HG03280 (cell line): ENCODE results near the gene BAHCC1.

Source experiments
- ATAC-seq: cut with Tn5 transposase; IDR thresholded peaks from one replicate; pipeline ENCODE4 v1.9.1; 2021; ENCODE audit warnings: mild to moderate bottlenecking, moderate library complexity; ENCODE audit not compliant: unreplicated experiment

The BAHCC1 gene

DNA sequence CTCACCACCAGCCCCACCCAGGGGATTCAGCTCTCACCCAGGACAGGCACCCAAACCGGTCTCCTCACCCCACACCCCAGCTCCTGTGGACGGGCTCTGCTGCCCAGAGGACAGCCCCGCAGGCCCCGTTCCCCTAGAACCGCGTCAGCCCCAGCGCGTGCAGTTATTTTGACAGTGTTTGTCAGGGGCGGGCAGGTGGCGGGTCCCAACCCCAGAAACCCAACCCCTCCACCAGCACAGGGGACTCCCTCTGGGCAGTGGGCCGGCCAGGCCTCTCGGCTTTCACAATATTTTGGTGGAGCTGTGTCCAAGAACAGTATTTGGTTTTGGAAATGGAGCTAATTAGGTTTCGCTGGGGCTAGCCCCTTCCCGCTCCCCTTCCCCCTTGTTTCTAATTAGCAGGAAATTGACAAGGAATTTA lies 44.8 kb downstream of the BAHCC1 start:
- no peak for ATAC-seq

DNA sequence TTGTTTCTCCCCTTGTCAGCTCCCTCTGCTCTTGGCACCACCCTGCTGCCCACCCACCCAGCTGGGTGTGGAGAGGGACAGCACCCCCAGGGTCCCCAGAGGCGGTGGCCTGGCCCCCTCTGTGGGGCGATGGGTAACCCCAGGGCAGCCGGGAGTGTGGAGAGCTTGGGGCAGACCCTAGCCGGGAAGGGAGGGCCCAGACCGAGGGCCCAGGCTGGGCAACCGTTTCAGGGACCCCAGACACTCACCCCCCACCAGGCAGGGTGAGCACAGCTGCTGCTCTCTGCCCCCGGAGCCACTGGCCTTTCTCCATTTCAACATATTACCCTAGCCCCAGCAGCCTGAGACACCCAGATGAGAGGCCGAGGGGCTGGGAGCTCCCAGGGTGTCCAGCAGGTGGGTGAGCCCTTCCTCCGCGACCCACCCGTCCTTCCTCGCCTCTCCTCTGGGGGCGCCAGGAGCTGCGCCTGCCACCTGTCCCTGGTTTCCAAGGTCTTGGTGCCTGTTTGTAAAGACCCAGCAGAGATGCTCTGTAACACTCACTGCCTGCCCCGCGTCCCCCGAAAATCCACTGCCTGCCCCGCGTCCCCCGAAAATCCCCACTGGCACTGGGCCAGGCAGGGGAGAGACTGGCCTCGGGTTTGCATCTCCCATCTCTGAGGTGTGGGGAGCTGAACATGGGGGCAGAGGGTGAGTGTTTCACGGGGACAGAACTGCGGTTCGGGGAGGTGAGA lies 45.4 kb downstream of the BAHCC1 start:
- no peak for ATAC-seq

DNA sequence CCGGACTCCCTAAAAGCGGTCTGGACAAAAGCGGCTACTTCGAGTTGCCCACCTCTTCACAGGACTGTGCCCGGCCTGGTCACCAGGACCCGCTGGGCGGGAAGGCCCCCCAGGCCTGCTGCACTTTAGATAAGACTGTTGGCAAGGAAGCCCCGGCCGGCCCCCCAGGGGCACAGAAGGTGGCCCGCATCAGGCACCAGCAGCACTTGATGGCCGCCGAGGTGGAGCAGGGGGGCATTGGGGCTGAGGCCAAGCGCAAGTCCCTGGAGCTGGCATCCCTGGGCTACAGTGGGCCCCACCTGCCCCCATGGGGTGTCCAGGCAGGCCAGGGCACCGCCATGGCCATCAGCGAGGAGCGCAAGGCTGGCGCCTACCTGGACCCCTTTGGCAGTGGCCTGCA lies 47.5 kb downstream of the BAHCC1 start:
- ATAC-seq = no peak

DNA sequence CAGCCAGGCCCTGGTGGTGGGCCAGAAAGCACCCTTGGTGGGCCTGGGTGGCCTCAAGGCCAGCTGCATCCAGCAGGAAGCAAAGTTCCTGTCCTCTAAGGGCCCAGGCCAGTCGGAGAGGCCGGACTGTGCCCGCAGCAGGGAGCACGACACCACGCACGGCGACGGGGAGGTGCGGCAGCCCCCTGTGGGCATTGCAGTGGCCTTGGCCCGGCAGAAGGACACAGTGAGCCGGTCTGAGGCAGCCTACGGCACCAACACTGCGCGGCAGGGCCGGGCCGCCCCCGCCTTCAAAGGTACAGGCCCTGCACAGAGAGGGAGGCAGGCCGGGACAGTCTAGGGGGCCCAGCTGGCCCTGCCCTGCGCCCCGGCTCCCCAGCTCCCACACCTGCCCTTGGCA lies 48.0 kb downstream of the BAHCC1 start:
- ATAC-seq = no peak

DNA sequence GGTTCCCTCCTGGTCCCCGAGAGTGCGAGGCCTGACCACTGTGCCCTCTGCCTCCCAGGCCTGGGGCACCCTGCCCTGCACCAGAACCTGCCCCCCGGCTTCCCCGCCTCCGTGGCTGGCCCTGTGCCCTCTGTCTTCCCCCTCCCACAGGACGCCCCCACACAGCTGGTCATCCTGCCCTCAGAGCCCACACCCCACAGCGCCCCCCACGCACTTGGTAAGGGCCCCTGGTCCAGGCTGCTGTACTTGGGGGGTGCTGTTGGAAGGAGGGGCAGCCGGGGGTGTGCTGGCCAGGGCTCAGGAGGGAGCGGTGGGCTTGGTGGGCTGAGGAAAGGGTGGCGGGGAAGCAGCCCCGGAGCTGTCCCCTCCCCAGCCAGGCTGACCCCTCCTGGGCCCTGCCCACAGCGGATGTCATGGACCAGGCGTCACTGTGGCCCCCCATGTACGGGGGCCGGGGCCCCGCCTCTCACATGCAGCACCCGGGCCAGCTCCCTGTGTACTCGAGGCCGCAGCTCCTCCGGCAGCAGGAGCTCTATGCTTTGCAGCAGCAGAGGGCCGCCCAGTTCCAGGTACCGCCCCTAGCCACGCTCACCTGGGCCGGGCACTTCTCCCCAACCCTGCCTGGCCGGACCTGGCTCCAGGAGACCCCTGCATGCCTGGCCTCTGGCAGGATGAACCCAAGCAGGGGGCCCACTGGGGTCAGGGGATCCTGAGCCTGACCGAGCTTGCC lies 49.5 kb downstream of the BAHCC1 start:
- no peak for ATAC-seq

DNA sequence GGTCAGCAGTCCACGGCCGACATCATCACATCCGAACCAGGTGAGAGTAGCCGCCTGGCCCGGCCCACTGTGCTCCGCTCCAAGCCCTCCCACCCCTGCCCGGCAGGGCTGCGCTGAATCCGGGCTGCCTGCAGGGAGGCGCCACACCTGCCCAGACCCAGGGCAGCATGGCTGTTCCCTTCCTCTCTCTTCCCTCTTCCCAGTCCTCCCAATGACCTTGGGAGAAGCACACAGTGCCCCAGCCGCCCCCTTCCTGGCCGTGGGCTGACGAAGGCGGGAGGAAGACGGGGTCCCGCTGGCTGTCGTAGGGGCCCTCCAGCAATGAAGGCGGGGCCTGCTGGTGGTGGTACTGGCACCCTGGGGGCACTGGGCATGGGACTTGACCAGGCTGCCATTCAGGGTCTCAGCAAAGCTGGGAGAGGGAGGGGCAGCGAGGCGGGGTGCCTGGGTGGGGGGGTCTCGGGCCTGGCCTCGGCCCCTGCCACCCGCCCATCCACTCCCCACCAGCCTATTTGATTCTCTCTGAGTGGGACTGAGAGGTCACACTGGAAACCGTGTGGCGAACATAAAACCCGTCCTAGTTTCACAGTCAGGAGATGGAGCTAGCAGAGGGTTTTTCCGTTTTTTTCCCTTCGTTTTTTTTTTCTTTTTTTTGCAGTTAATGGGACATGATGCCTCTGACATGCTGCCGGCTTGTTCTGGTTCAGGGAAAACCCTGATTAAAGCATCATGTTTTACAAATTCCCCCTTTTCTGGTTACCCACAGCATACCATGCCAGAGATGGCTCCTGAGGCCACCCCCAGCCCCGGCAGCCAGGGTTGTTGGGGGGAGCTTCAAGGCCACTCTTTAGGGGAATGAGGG lies 50.6 kb downstream of the BAHCC1 start:
- no peak for ATAC-seq

DNA sequence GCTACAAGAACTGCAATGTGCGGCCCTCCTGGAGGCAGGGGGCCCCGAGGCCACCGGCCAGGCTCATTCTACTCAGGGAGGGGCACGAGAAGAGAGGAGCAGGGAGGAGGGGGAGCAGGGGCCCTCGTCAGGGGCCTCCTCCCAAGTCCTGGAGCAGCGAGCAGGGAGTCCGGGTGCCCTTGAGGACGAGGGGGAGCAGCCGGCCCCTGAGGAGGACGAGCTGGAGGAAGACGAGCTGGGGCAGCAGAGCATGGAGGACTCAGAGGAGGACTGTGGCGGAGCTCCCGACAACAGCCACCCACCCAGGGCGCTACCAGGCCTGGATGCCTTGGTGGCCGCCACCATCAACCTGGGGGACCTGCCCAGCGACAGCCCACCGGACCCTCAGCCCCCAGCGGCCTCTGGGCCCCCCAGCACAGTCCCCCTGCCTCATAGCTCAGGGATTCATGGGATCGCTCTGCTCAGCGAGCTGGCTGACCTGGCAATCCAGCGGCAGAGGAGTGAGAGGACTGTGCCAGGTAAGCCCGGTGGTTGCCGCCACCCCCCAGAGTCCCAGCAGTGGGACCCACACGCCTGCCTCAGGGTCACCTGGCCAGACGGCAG lies 52.2 kb downstream of the BAHCC1 start:
- no peak for ATAC-seq

DNA sequence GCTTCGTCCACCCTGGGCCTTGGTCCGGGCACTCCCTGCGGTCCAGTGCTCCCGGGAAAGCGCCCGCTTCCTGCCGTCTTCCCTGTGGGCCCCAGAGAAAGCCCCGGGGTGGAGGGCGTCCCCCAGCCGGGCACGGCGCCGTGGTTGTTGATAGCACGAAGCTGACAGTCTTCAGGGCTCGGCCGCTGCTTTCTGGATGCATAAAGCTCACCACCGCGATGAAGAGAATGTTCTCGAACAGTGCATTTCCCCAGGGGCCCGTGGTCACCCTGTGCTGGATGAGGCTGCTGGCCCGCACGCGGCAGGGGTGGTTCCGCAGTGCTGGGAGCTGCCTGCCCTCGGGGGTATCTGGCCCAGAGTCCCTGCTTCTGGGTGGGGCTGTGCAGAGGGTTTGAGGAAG lies 53.2 kb downstream of the BAHCC1 start:
- no peak for ATAC-seq

DNA sequence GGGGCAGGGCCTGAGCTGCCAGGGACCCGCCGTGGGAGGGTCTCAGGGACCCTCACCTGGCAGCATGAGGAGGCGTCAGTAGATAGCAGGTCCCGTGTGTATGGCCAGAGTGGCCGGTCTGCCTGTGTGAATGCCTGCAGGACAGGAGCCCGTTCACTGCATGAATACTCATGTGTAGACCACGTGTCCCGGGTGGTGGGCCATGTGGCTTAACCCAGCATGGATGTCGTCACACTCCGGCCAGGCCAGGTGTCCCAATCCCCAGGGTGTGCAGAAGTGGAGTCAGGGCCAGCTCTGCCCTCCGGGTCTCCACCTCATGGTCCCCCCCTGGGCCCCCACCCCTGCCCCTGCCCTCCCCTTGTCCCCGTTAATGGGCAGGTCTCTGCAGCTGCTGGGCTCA lies 53.7 kb downstream of the BAHCC1 start:
- no peak for ATAC-seq

DNA sequence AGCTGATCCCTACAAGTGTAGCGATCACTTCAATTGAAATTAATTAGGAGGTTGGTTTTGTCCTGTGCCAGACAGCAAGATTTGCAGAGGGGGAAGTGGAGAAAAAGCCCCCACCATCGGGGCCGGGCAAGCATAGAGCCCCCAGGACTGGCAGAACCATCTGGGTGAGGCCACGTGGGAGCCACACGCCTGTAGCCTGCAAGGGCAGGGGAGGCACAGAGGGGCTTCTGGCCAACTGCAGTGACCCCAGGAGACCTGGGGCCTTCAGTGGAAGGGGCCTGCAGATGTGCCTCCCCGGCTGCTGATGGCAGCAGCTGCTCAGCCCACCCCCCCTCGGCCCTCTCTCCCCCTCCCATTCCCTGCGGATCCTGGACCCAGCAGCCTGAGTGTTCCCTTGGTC lies 54.1 kb downstream of the BAHCC1 start:
- ATAC-seq = no peak

DNA sequence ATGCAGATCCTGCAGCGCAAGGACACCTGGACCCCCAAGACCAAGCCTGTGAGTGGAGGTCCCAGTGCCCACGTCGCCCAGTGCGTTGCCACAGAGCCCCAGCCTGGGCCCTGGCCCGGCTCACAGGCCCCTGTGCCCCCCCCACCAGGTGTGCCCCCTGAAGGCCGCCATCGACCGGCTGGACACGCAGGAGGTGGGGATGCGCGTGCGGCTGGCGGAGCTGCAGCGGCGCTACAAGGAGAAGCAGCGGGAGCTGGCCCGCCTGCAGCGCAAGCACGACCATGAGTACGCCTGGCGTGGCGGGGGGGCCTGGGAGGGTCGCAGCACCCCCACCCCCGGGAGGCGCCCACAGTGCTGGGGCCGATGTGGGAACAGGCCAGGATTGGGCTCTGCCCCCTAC lies 56.6 kb downstream of the BAHCC1 start:
- no peak for ATAC-seq

DNA sequence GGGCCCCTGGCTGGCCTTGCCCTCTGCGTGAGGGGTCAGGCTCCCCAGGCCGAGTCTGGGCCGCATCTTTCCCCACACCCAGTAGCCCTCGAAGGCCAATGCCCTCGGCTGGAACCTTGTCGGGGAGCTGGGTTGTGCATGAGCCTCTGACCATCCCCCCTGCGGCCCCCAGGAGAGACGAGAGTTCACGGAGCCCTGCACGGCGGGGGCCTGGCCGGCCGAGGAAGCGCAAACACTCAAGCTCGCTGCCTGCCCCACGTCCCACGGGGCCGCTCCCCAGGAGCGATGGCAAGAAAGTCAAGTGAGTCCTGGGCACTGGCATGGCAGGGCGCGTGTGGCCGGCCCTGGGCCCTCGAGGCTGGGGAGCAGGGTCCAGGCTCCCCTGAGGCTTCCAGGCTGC lies 57.3 kb downstream of the BAHCC1 start:
- no peak for ATAC-seq

DNA sequence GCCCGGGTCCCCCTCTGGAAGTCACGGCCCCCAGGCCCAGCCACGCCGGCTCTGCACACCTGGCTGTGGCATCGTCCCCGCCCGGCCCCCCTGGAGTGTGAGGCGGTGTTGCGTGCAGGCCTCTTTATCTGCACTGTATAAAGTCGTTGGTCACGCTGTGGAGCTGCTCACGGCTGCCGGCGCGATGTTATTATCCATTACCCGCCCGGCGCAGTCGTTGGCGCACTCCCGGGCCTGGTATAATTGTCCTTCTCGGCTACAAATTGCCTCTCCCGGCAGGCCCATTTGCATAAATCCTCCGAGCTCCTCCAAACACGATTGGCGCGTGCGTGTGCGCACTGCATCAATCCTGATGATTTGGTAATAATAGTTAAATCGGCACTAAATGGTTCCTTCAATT lies 57.8 kb downstream of the BAHCC1 start:
- ATAC-seq = no peak

DNA sequence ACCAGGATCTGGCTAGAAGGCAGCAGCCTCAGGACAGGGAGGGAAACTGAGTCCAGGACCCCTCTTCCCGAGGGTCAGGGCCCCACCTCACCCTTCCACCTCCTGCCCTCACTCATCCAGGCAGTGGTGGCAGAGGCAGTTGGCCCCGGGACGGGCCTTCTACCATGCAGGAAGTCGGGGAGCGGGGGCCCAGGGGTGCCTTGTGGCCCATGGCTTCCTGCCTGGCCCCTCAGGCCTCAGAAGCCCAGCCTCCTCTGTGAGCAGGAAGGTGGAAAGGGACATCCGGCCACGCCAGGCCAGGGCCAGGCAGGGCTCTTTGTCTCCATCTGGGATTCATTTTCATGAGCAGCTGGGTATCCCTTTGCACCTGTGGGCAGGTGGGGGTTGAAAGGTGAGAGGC lies 58.5 kb downstream of the BAHCC1 start:
- ATAC-seq = no peak

DNA sequence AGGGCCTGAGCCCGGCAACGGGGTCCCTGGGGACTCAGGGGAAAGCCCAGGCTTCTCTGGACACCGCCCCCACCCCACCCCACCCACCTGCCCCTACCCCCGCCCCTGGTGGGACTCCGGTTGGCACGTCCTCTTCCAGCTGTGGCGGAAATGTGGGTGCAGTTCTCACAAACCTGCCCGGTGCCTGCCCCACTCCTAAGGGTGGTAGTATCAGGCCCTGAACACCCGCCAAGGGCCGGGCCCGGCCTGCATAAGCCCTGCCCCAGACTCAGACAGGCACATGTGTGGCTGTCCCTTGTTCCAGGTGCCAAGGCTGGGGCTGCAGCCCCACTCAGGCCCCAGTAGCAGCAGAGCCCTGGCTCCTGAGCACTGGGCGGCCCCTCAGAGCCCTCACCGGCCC lies 59.2 kb downstream of the BAHCC1 start:
- no peak for ATAC-seq

DNA sequence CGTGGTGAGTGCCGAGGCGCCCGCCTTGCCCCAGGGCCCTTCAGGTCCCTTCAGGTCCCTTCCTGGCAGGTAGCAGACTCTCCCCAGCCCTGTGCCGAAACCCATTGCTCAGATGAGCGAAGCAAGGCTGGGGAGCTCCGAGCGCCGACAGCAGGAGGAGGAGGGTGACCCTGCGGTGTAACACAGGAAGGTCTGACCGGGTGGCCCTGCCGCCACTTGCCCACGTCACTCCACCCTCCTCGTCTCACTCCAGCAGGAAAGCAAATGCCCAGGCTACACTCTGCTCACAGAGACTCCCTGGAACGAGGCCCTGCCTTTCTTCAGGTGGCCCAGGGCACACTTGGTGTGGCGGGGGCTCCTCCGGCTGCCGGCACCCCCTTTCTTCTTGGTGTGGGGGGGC lies 60.1 kb downstream of the BAHCC1 start:
- no peak for ATAC-seq

DNA sequence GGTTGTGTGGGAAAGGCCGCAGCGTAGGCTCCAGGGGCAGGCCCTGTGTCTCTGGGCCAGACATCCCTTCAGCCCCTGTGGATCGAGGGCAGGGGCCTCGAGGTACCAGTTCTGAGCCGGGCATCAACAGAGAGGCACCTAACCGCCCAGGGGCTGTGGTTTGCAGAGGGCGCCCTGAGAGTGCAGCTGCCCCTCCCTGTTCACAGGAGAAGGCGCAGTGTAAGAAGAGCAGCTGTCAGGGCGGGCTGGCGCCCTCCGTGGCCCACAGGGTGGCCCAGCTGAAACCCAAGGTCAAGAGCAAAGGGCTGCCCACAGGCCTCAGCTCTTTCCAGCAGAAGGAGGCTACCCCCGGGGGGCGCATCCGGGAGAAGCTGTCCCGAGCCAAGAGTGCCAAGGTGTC lies 60.8 kb downstream of the BAHCC1 start:
- no peak for ATAC-seq

DNA sequence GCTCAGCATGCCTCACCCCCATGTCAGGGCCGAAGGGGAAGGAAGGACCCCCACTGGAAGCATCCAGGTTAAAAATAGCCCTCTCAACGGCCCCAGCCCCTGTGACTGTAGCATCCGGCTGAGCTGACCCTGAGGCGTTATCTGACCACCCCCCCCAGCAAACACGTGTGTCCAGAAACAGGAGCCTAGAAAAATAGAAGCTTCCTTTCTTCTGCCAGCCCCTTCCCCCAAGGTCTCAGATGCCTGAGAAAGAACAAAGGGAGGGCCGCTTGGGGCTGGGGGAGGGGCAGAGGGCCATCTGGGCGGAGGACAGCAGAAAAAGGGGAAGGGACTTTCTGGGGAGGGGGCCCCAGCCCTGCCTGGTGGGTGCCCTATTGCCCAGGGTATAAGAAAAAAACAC lies 61.5 kb downstream of the BAHCC1 start:
- no peak for ATAC-seq

DNA sequence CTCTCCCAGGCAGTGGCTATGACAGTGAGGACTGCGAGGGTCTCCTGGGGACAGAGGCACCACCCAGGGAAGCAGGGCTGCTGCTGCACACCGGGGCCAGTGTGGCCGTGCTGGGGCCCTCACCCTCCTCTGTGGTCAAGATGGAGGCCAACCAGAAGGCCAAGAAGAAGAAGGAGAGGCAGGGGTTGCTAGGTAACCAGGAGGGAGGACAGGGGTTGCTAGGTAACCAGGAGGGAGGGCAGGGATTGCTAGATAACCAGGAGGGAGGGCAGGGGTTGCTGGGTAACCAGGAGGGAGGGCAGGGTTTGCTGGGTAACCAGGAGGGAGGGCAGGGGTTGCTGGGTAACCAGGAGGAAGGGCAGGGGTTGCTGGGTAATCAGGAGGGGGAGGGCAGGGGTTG lies 62.1 kb downstream of the BAHCC1 start:
- ATAC-seq = no peak

DNA sequence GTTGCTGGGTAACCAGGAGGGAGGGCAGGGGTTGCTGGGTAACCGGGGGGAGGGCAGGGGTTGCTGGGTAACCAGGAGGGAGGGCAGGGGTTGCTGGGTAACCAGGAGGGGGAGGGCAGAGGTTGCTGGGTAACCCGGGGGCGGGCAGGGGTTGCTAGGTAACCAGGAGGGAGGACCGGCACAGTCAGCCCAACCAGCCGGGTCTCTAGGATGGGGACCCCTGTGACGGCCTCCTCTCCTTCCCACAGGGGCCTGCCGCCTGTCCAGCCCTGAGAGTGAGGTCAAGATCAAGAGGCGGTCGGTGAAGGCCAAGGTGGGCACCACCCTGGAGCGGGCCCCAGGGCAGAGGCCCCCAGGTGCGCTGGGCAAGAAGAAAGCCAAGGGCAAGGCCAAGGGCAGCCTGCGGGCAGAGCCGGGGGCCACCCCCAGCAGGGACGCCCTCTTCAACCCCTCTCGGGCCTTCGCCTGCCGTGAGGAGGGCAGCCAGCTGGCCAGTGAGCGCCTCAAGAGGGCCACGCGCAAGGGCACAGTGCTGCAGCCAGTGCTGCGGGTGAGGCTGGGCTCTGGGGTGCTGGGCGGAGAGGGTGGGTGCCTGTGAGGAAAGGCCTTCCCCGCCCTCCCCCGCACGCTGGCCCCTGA lies 62.8 kb downstream of the BAHCC1 start:
- no peak for ATAC-seq

DNA sequence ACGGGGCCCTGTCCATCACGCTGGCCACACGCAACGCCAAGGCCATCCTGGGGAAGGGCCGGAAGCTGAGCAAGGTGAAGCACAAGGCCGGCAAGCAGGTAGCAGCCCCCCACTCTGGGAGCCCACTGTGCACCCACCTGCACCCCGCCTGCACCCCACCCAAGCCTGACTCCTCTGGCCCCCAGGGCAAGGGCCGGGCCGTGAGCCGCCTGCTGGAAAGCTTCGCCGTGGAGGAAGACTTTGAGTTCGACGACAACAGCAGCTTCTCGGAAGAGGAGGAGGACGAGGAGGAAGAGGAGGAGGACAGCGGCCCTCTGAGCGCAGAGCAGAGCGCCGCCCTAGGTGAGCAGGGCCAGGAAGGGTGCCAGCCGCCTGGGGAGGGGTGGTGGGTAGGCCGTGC lies 63.4 kb downstream of the BAHCC1 start:
- ATAC-seq = no peak
